SK-N-SH treated with all-trans-retinoic acid at 6 μM for 48 hours (cell line): ENCODE results near the gene KLHL4.
"Not testable (repeated sequence)": the region's sequence is repeated elsewhere in the genome, so short reads cannot be mapped to it uniquely, and the experiment has no call there.

Experiments used
- ATAC-seq: fragments of 200-7000 bp; cut with Tn5 transposase; 3 replicates; pipeline ENCODE4 v1.9.1; 2020; ENCODE audit warnings: mild to moderate bottlenecking, moderate library complexity
- ARNTL ChIP-seq: fragments of 450-650 bp; formaldehyde crosslinking; IDR thresholded peaks from 2 replicates; pipeline ENCODE4 v1.5.0; 2020; ENCODE audit warnings: low read depth, mild to moderate bottlenecking, moderate library complexity, borderline replicate concordance
- BACH2 ChIP-seq: fragments of 250-450 bp; sonication (Bioruptor Pico); IDR thresholded peaks from 2 replicates; pipeline ENCODE4 v1.9.0; 2021; ENCODE audit warnings: mild to moderate bottlenecking, borderline replicate concordance
- CSDC2 ChIP-seq: fragments of 250-450 bp; sonication (Bioruptor Pico); IDR thresholded peaks from 2 replicates; pipeline ENCODE4 v1.5.0; 2020; ENCODE audit warnings: mild to moderate bottlenecking, moderate library complexity
- CSRNP3 ChIP-seq: fragments of 250-450 bp; sonication (Bioruptor Pico); IDR thresholded peaks from 2 replicates; pipeline ENCODE4 v1.5.1; 2021; ENCODE audit warnings: mild to moderate bottlenecking, moderate library complexity
- ESRRG ChIP-seq: fragments of 250-450 bp; sonication (Bioruptor Pico); IDR thresholded peaks from 2 replicates; pipeline ENCODE4 v1.6.1; 2021; ENCODE audit warnings: mild to moderate bottlenecking
- GLIS3 ChIP-seq: fragments of 250-450 bp; sonication (Bioruptor Pico); IDR thresholded peaks from 2 replicates; pipeline ENCODE4 v1.5.0; 2020; ENCODE audit warnings: mild to moderate bottlenecking, moderate library complexity
- ISL1 ChIP-seq: fragments of 250-450 bp; sonication (Bioruptor Pico); IDR thresholded peaks from 2 replicates; pipeline ENCODE4 v2.1.2; 2022; ENCODE audit warnings: mild to moderate bottlenecking, moderate library complexity
- OSR1 ChIP-seq: fragments of 250-450 bp; sonication (Bioruptor Pico); IDR thresholded peaks from 2 replicates; pipeline ENCODE4 v1.8.0; 2022; ENCODE audit warnings: moderate library complexity, mild to moderate bottlenecking, inconsistent platforms
- RARB ChIP-seq: fragments of 250-450 bp; sonication (Bioruptor Pico); IDR thresholded peaks from 2 replicates; pipeline ENCODE4 v1.8.0; 2021; ENCODE audit warnings: mild to moderate bottlenecking, moderate library complexity
- SNAI2 ChIP-seq: fragments of 250-450 bp; sonication (Bioruptor Pico); IDR thresholded peaks from 2 replicates; pipeline ENCODE4 v1.5.0; 2020; ENCODE audit warnings: mild to moderate bottlenecking, moderate library complexity
- TCF4 ChIP-seq: fragments of 250-450 bp; sonication (Bioruptor Pico); IDR thresholded peaks from 2 replicates; pipeline ENCODE4 v1.8.0; 2021; ENCODE audit warnings: mild to moderate bottlenecking, moderate library complexity, borderline replicate concordance
- TOX ChIP-seq: fragments of 250-450 bp; sonication (Bioruptor Pico); IDR thresholded peaks from 2 replicates; pipeline ENCODE4 v1.8.0; 2021; ENCODE audit warnings: mild to moderate bottlenecking, moderate library complexity, borderline replicate concordance
- TSHZ2 ChIP-seq: fragments of 250-450 bp; sonication (Bioruptor Pico); IDR thresholded peaks from 2 replicates; pipeline ENCODE4 v1.5.0; 2020; ENCODE audit warnings: mild to moderate bottlenecking, moderate library complexity
- ZC3H10 ChIP-seq: fragments of 250-450 bp; sonication (Bioruptor Pico); IDR thresholded peaks from 2 replicates; pipeline ENCODE4 v1.5.1; 2021; ENCODE audit warnings: mild to moderate bottlenecking, moderate library complexity
- ZFP3 ChIP-seq: fragments of 250-450 bp; sonication (Bioruptor Pico); IDR thresholded peaks from 2 replicates; pipeline ENCODE4 v1.5.0; 2020; ENCODE audit warnings: mild to moderate bottlenecking, moderate library complexity
- ZFP30 ChIP-seq: fragments of 450-650 bp; formaldehyde crosslinking; IDR thresholded peaks from 2 replicates; pipeline ENCODE4 v1.5.0; 2022; ENCODE audit warnings: mild to moderate bottlenecking, moderate library complexity
- ZNF565 ChIP-seq: fragments of 450-650 bp; formaldehyde crosslinking; conservative IDR thresholded peaks from 2 replicates; pipeline ENCODE4 v1.5.0; 2020; ENCODE audit warnings: low read depth, mild to moderate bottlenecking, moderate library complexity
- ZNF70 ChIP-seq: fragments of 450-650 bp; formaldehyde crosslinking; IDR thresholded peaks from 2 replicates; pipeline ENCODE4 v1.5.0; 2020; ENCODE audit warnings: mild to moderate bottlenecking, moderate library complexity
- ZNF8 ChIP-seq: fragments of 450-650 bp; formaldehyde crosslinking; IDR thresholded peaks from 2 replicates; pipeline ENCODE4 v1.5.0; 2020; ENCODE audit warnings: mild to moderate bottlenecking, moderate library complexity
- TF ChIP-seq, protein P1 (sequence below): fragments of 250-450 bp; sonication (Bioruptor Pico); IDR thresholded peaks from 2 replicates; pipeline ENCODE4 v1.8.0; 2020; ENCODE audit warnings: mild to moderate bottlenecking, moderate library complexity, borderline replicate concordance
- TF ChIP-seq, protein P2 (sequence below): fragments of 250-450 bp; sonication (Bioruptor Pico); IDR thresholded peaks from 2 replicates; pipeline ENCODE4 v1.5.1; 2020; ENCODE audit warnings: low read depth, mild to moderate bottlenecking, moderate library complexity
- TF ChIP-seq, protein P3 (sequence below): fragments of 250-450 bp; sonication (Bioruptor Pico); IDR thresholded peaks from 2 replicates; pipeline ENCODE4 v1.8.0; 2021; ENCODE audit warnings: low read depth, mild to moderate bottlenecking, moderate library complexity, borderline replicate concordance

Gene KLHL4

GRCh38 chrX:87468941-87469340, 48.7 kb upstream of the KLHL4 start (continued):
- TF ChIP-seq, protein P1, sequence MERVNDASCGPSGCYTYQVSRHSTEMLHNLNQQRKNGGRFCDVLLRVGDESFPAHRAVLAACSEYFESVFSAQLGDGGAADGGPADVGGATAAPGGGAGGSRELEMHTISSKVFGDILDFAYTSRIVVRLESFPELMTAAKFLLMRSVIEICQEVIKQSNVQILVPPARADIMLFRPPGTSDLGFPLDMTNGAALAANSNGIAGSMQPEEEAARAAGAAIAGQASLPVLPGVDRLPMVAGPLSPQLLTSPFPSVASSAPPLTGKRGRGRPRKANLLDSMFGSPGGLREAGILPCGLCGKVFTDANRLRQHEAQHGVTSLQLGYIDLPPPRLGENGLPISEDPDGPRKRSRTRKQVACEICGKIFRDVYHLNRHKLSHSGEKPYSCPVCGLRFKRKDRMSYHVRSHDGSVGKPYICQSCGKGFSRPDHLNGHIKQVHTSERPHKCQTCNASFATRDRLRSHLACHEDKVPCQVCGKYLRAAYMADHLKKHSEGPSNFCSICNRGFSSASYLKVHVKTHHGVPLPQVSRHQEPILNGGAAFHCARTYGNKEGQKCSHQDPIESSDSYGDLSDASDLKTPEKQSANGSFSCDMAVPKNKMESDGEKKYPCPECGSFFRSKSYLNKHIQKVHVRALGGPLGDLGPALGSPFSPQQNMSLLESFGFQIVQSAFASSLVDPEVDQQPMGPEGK (CRISPR knock-in tag), result no peak

DNA sequence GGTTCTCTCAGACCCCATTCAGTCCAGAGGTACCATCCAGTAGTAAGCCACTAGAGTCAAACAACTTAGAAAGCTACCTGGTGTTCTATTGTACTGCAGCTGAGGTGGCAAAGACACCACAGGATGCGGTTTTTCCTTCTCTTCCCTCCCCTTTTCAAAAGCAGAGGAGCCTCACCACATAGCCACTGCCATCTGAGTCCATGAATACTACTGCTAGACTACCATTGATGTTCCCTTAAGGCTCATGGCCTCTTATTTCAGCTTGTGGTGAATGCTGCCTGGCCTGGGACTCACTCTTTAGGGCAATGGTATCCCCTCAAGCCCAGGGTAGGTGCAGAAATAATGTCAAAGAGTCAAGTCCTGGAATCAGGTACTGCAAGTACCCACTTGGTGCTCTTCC, 41.8 kb upstream of the KLHL4 start:
- no peak for ATAC-seq
- TF ChIP-seq GLIS3 (CRISPR knock-in tag) (no peak), ZFP30 (CRISPR knock-in tag) (no peak), ZNF565 (CRISPR knock-in tag) (no peak), RARB (CRISPR knock-in tag) (no peak)

- ATAC-seq, result not testable (repeated sequence)
Measured at GRCh38 chrX:87478703-87479102, 38.9 kb upstream of the KLHL4 start.

DNA sequence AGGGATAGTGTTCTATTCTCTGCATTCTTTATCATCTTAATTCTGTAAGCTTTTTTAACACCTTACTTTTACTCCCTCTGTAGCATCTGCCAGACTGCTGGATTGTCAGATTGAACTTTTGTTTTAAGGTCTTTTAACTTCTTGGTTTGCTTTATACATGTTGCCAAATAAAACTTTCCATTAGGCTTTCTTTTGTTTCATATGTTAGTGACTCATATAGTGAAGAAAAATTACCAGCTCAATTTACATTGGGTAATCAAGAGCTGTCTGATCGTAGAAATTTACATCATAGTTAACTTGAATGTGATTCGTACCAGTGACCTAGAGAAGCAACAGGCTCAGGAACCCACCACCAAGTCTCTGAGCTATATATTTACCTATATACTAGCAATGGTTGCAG, 28.5 kb upstream of the KLHL4 start:
- TF ChIP-seq ISL1 (CRISPR knock-in tag) (no peak), BACH2 (CRISPR knock-in tag) (no peak), ZFP30 (CRISPR knock-in tag) (no peak), TSHZ2 (CRISPR knock-in tag) (no peak), TCF4 (CRISPR knock-in tag) (no peak)
- TF ChIP-seq, protein P2, sequence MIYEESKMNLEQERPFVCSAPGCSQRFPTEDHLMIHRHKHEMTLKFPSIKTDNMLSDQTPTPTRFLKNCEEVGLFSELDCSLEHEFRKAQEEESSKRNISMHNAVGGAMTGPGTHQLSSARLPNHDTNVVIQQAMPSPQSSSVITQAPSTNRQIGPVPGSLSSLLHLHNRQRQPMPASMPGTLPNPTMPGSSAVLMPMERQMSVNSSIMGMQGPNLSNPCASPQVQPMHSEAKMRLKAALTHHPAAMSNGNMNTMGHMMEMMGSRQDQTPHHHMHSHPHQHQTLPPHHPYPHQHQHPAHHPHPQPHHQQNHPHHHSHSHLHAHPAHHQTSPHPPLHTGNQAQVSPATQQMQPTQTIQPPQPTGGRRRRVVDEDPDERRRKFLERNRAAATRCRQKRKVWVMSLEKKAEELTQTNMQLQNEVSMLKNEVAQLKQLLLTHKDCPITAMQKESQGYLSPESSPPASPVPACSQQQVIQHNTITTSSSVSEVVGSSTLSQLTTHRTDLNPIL (CRISPR knock-in tag), result no peak
- ATAC-seq, result no peak

DNA sequence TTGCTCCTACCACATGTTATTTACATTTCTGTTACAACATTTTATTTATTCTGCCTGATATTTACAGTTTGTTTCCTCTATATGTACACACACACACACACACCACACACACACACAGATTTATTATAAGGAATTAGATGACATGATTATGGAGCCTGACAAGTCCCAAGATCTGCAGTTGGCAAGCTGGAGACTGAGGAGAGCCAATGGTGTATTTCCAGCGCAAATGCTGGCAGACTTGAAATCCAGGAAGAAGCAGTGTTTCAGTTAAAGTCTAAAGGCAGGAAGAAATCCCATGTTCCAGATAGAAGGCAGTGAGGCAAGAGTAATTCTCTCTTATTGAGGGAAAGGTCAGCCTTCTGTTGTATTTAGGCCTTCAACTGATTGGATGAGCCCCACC, 1.8 kb upstream of the KLHL4 start:
- TF ChIP-seq ZNF70 (CRISPR knock-in tag) (no peak), ZFP30 (CRISPR knock-in tag) (no peak), BACH2 (CRISPR knock-in tag) (no peak), RARB (CRISPR knock-in tag) (no peak), CSDC2 (CRISPR knock-in tag) (no peak), ISL1 (CRISPR knock-in tag) (no peak), ZFP3 (CRISPR knock-in tag) (no peak), TCF4 (CRISPR knock-in tag) (no peak), ZNF565 (CRISPR knock-in tag) (no peak), ZC3H10 (CRISPR knock-in tag) (no peak), ESRRG (CRISPR knock-in tag) (no peak), CSRNP3 (CRISPR knock-in tag) (no peak), OSR1 (CRISPR knock-in tag) (no peak), SNAI2 (no peak), ARNTL (CRISPR knock-in tag) (no peak), TOX (CRISPR knock-in tag) (no peak), TSHZ2 (CRISPR knock-in tag) (no peak), ZNF8 (no peak)
- TF ChIP-seq, protein P2 (CRISPR knock-in tag), result no peak
- TF ChIP-seq, protein P3, sequence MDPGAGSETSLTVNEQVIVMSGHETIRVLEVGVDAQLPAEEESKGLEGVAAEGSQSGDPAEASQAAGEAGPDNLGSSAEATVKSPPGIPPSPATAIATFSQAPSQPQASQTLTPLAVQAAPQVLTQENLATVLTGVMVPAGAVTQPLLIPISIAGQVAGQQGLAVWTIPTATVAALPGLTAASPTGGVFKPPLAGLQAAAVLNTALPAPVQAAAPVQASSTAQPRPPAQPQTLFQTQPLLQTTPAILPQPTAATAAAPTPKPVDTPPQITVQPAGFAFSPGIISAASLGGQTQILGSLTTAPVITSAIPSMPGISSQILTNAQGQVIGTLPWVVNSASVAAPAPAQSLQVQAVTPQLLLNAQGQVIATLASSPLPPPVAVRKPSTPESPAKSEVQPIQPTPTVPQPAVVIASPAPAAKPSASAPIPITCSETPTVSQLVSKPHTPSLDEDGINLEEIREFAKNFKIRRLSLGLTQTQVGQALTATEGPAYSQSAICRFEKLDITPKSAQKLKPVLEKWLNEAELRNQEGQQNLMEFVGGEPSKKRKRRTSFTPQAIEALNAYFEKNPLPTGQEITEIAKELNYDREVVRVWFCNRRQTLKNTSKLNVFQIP (CRISPR knock-in tag), result no peak
- no peak for ATAC-seq
